NOMO-1 (cell line): ENCODE measurements around the gene GNB1.

Experiments used
- DNase-seq, 2 experiments: peaks; one replicate each; lab custom pipeline; 2025; ENCODE audit not compliant: unreplicated experiment in 2 of 2; lab: John Stamatoyannopoulos, UW

Gene GNB1

DNA sequence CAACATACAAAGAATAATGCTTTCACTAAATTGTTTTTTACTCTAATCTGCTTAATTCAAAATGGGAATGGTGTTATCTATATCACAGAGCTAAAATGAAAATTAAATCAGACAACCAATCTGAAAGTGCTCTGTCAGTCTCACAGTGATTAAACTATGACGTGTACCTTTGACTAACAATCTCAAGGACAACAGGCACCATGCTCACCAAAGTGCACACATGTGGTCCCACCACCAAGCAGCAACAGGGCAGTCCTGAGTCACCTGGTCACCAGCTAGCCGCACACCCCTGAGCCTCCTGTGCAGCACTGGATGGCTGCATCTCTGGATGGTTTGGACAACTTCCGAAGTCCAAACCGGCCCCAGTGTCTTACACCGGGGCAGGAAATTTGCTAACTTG lies 58.1 kb downstream of the GNB1 start:
- no peak for DNase-seq

DNA sequence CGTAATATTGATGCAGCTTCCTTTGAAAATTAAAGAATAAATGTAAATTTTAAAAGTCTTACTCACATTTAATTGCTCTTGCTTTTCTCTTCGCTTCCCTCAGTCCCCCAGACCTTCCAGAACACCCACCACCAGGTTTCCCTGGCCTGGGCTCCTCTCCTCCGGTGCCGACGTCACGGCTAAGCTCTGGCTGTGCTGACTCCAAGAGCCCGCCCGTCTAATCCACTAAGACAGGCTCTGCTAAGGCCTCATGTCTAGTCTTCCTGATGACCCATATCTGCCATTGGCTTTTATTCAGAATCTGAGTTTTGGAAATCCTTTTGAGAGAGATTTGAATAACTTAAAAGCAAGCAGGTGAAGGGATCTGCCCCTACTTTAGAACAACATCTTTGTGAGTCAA lies 58.7 kb downstream of the GNB1 start:
- DNase-seq, result no peak

DNA sequence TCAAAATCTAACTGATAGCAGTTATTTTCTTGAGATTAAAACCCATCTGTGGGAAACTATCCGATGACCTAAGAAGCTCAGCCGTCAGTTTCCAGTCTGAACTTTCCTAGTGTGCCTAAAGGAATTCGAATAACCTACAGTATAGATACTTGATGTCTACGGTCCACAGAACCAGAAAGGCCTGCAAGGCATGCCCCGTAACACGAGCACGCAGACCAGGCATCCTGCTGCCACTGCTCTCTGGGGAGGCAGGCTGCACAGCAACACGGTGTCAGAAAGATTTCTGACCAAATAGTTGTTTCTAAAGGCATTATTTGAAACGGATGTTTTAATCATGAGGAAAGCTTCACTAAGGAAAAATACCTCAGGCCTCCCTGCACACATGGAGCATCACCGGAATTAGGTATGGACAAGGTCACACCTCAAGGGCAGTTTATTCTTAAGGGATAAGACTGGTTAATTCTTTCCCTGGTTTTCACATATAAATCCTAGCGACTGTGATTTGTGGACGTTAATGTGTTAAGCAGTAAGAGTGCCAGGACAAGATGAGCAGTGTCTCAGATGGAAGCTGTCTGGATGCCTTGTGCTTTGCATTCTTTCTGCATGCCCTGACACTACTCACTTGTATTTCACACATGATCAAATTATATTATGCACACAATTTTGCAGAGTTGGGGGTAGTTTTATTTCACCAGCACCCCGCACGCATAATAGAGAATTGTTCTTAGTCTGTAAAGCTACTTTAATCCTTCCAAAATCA lies 63.6 kb downstream of the GNB1 start:
- no peak for DNase-seq

DNA sequence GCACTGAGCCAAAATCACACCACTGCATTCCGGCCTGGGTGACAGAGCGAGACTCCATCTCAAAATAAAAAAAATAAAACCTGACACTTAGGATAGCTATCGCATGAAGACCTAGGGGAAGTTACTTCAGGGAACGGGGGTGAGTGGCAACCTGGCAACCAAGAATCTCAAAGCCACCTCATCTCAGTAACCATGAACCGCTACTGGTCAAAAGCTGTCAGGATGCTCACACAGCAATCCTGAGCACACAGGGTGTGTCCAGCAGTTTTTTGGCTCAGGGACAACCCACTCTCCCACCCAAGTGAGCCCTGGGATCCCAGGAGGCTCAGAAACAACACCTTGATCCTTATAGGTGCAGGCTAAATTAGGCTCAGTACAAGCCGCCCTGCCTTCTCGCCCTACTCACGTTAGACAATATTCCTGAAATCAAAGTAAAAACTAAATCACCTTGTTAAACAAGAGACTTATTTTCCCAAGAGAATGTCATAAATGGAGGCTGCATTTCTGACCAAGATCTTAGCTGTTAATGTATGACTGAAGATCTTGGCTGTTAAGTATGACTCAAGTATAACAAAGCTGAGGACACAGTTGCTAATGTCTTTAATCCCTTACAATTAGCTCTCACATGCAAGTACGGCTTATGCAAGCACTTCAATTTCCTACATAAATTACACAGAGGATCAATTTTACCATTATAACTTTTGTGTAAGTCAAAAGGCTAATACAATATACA lies 64.4 kb downstream of the GNB1 start:
- DNase-seq, result no peak

DNA sequence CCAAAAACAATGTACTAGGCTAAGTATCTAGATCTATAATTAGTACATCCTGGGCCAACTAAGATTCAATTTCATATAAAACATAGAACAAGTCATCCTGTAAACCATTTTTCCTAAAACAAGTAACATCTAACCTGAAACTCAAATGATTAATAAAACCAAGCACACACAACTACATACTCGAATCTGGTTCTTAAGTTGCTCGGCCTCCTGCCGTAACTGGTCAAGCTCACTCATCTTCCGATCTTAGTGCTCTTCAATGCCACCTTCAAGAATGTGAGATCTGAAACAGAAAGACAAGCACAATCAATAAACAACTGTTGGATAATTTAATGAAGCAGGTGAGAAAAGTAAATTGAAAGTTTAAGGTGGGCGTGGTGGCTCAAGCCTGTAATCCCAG lies 65.7 kb downstream of the GNB1 start:
- no peak for DNase-seq

DNA sequence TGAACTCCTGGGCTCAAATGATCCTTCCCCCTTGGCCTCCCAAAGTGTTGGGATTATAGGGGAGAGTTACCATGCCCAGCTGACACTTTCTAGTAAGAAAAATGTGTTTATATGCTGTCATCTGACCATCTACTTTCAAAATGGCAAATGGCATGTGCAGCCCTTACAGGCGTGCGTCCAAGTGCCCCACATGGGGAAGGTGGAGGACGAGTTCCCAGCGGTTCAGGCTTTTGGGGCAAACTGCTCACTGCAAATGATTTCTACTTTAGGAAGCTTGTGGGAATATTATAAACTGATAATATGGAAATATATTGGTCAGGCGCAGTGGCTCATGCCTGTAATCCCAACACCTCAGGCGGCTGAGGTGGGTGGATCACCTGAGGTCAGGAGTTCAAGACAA lies 71.1 kb downstream of the GNB1 start:
- DNase-seq, result no peak

DNA sequence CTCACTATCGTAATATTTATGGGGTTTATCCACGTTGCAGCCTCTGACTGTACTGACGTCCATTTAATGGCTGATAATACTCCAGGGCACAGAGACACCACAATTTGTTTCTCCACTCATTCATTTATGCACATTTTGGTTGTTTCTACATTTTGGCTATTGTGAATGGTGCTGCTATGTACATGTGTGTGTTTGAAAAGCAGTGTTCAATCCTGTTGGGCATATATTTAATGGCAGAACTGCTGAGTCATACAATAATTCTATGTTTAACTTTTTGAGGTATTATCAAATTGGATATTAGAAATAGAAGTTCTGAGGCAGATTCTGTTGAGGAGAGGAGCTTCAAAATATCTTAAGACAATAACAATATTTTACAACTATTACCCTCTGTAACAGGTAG lies 73.7 kb downstream of the GNB1 start:
- DNase-seq, result no peak

DNA sequence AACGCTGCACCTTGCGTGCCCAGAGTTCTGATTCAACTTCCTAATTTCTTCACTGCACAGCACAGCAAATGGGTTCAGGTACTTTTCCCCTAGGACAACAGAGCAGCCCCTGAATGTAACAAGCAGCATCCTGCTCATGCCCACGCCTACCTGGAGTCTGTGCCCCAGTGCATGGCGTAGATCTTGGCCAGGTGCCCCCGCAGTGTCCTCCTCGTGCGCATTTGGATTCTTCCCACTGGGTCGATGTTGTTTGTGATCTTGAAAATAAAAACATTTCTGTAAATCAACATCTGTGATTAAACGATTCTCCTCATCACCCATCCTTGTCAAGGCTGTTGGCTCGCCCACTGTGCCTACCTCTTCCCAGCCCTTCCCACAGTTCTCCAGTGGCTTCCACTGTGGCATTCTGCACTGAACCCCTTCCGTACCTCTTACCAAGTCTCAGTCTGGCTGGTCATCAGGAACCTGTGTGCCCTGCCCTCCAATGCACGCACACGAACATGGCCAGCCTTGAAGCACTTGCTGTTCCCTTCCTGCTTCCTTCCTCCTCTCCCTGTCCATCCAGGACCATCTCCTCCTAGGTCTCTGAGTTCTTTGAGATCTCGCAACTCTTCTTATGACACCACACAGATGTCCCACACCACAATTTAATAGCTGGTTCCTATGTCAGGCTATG lies 75.1 kb downstream of the GNB1 start:
- DNase-seq, result no peak

DNA sequence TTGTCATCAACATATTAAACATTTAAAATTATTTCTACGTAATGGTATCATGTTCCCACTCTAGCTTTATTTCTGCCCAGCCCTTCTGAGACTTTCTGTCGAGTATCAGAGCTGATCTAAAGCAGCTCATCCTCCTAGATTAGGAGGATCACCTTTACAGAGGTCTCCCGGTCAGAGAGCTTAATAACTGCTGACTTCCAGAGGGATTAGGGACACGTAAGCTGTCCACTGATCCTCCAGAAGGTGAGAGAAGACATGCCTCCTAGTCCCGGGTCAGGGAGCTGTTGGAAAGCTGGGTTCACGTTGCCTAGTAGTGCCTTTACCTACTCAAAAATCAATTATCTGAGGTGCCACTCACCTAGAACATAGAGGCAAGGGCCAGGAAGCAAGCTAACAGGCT lies 81.4 kb downstream of the GNB1 start:
- no peak for DNase-seq

DNA sequence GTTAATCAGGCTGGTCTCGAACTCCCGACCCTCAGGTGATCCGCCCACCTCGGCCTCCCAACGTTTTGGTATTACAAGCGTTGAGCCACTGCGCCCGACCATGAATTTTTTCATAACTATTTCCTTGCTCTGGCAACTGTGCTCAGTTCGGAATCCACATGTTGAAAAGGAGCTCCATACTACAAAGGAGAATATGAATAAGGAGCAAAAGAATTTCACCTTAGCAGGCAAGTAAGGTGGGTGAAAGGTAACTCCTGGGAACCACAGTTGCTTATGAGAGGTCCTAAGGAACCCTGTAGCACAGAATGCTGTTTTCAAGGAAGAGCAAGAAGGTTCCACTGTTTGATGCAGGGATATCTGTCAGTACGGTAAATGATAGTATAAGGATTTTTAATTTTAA lies 82.7 kb downstream of the GNB1 start:
- DNase-seq, result no peak

DNA sequence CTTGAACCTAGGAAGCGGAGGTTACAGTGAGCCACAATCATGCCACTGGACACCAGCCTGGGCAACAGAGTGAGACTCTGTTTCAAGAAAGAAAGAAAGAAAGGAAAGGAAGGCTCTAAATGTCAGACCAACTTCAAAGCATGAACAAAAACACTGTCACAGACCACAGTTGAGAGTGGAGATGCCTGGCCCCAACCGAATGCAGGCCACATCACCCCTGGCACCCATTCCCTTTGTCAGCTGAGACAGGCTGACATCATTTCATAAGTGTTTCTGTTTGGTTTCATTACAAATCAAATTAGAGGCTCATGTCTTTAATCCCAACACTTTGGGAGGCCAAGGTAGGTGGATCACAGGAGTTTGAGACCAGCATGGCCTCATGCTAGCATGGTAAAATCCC lies 84.0 kb downstream of the GNB1 start:
- no peak for DNase-seq

DNA sequence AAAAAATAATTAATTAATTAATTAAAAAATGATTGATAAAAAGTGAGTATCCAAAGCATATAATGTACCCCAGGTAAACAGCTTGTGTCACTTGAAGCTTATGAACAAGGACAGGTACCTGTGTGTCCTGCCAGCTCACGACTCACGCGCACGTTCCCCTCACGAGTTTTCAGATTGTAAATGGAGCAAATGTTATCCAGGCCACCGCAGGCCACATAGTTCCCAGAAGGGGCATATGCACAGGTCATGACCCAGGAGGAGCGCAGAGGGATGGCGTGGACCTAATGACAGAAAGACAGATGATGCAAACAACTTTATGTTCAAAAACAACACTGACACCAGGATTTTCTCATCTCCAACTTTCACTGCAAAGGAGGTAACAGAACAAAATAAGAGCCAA lies 86.6 kb downstream of the GNB1 start:
- no peak for DNase-seq

DNA sequence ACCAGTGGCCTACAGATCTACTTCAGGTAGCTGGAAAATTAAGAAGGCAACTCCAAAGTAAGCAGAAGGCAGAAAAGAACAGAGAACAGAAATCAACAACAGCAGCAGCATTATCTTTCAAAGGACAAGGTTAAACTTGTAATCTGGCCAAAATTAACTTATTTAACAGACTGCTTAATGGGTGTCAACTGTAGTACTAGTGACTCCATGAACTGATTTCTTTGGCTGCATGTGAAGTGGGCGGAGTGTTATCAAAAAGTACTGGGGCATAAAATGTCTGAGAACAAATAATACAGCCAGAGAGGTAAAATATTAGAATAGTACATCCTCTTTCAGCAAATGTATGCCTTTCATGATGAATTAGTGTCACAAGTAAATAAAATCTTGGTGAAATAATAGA lies 88.0 kb downstream of the GNB1 start:
- no peak for DNase-seq

DNA sequence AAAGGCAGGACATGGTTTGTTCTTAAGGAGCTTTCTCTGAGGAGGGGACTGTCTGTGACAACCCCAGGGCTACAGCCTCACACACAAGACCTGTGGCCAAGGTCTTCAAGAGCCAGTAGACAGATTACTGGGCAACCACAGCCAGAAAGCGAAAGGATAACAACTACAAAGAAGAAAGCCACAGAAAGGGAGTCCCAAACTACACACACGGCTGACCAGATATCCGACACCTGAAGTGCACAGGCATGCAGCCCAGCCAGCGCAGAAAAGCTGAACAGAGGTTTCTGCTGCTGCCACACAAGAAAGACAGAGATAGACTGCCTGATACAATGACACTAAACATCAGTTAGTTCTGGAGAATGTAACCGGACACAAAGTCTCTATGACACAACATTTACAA lies 91.2 kb downstream of the GNB1 start:
- no peak for DNase-seq

DNA sequence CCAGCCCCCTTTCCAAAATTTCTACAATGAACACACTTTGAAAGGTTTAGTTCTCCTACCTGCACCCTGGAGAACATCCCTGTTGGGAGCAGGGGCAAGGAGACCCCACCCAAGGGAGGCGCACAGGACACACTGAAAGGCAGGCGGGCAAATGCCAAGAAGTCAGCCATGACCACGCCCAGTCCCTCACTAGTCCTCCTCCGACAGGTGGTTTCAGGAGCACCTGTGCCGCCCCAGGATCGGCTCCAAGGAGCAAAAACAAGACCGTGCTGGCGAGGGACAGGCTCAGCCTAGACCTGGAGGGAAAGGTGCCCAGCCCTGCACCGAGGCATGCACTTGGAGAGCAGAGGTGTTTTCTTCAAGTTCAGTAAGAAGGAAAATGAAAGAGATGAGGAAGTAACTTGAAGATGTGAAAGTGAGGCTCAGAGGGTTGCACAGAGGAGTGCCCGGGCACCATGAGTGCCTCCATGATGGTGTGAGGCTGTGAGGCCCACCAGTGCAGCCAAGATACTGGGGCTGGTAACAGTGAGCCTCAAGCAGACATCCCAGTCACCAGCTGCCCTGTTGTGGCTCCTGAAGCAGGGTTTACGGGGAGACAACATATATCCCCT lies 93.1 kb downstream of the GNB1 start:
- DNase-seq, result no peak

DNA sequence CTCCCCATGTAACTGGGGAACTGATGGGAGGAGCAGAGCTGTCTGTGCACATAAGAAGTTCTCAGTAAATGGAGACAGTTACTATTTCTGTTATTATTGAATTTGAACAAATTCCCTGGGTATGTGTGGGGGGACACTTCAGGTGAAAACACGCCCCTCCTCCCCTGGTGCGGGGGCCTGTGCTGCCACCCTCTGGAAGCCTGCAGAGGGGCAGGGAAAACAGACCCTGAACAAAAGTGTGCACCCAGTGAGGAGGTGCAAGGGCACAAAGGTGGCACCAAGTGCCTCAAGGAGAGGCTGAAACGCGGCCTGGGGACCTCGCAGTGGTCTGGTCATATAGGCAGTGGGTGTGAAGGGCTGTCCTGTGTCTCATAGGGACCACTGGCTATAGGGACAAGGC lies 94.4 kb downstream of the GNB1 start:
- no peak for DNase-seq

DNA sequence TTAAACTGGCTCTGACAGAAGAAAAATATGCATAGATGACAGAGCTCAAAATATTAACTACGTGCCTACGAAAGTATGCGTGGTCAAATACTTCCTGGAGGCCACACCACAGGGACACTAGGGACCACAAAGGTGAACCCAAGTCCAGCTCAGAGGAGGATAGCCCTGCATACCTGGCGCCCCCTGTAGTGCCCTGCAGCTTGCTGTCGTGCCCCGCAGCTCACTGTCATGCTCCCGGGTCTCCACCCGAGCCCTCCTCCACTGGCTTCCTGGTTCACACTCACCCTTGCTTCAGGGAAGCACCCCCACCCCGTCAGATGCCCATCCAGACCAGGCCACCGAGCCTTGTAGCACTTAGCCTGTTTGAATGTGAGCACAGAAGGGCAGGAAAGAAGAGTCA lies 95.9 kb downstream of the GNB1 start:
- DNase-seq, result no peak

DNA sequence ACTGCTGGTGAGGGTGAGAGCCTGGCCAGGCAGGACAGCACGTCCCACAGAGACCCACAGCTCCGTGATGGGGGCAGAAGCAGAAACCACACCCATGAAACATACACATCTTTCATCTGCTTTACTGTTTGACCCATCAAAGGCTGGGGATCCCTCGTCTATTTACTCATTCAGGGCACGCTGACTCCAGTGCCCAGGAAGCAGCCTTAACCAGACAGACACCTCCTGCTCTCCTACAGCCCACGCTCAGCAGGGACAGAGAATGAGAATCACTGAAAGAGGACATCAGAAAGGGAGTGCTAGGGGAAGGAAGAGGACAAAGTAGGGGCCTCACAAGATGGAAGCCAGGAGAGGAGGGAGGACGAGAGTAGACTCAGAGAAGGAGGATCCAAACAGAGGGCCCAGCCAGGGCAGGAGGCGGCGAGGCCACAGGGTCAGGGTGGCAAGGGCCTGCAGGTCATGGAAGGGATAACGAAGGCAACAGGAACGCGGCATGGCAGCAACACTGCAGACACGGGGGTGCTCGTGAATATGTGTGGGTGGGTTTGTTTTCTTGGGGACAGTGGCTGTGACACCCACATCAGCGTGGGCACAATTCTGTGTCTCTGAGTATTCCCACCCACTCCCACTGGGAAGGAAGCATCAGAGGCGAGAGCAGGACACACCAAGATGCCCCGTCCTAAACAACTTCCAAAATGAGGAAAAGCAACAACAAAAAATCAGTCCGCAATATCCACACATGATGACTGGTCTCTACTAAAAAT lies 97.2 kb downstream of the GNB1 start:
- DNase-seq, result no peak

DNA sequence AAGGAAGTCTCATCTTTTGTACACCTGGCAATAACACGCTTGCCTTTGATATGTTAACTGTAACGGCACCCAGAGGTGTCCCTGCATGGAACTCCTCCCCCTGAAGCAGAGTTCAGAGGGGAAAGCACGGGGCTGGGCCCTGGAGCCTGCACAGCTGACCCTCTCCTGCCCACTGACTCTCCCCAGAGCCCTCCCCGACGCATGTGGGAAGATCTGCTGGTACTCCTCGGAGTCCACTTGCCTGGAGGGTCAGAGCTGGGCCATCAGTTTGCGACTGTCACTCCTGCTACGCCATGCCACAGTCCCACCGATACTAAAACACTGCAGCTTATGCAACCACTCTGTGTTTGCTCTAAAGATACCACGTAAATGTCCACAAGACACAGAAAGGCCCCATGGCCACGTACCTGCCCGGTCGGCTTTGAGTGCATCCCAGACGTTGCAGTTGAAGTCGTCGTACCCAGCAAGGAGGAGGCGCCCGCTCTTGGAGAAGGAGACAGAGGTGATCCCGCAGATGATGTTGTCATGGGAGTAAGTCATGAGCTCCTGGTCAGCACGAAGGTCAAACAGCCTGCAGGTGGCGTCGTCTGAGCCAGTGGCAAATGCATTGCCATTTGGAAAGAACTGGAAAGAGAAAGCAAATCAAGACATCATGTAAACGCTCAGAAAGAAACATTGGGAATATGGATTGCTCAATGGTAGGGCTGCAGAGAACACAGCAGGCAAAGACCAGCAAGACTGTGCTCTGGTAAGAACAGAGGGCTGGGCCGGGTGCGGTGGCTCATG lies 102.0 kb downstream of the GNB1 start:
- no peak for DNase-seq

DNA sequence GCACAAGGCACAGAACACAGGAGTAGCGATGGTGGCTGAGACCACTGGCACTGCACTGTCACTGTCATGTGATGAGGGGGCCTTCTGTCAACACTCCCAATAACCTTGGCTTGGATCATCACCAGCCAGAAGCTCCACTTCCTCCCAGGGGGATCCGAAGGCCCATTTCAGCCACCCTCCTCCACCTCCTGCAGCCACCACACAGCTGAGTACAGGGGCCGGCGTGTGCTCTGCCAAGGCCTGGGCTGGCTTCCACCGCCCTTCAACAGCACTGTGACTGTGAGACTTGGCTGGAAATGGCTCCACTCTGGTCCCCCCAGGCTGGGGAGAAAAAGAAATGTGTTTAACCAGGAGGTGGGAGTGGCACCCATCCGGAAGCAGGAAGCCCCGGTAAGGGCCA lies 102.8 kb downstream of the GNB1 start:
- no peak for DNase-seq
